GM18858 (cell line): ENCODE results near the gene CNGA2.

Experiments
- ATAC-seq: cut with Tn5 transposase; IDR thresholded peaks from one replicate; pipeline ENCODE4 v1.9.1; 2021; ENCODE audit not compliant: unreplicated experiment

The CNGA2 gene

DNA sequence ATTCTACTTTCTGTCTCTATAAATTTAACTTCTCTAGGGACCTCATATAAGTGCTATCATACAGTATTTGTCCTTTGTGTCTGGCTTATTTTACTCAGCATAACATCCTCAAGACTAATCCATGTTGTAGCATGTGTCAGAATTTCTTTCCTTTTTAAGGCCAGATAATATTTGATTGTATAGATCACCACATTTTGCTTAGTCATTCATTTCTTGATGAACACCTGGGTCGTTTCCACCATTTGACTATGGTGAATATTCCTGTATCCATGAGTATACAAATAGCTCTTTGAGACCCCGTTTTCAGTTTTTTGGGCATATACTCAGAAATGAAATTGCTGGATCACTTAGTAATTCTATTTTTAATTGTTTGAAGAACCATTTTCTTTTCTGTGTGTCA lies 12.0 kb downstream of the CNGA2 start:
- ATAC-seq: no peak

DNA sequence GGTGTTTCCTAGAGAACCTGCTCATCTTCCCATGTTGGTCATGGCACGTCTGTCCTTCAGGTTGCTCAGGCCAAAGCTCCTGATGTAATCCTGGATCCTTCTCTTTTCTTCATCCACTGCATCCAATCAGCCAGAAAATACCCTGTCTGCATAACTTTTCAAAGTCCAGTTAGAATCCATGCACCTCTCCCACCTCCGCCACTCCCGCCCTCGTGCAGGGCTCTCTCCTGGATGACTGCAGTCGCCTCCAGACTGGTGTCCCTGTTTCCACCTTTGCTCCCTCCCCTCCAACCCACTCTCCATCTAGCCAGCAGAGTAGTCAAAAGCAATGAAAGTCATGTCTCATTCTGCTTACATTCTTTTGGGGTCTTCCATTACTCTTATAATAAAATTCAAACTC lies 16.0 kb downstream of the CNGA2 start:
- no peak for ATAC-seq

DNA sequence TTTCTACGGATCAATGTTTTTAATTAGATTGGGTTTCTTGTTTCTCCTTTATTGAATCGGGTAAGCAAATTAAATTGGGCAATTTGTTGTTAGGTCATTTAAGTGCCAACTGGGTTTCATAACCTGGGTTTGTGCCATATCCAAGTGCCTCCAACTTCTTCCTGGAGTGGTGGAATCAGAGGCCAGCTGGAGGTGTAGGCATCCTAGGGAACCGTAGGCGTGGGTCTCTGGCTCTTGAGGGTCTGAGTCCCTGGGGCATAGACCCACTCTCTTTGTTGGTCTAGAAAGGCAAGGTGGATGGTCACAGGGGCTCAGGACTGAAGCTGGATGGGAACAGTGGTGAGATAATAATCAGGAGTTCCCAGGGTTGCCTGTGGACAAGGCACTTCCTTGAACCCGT lies 18.3 kb downstream of the CNGA2 start:
- ATAC-seq: no peak

DNA sequence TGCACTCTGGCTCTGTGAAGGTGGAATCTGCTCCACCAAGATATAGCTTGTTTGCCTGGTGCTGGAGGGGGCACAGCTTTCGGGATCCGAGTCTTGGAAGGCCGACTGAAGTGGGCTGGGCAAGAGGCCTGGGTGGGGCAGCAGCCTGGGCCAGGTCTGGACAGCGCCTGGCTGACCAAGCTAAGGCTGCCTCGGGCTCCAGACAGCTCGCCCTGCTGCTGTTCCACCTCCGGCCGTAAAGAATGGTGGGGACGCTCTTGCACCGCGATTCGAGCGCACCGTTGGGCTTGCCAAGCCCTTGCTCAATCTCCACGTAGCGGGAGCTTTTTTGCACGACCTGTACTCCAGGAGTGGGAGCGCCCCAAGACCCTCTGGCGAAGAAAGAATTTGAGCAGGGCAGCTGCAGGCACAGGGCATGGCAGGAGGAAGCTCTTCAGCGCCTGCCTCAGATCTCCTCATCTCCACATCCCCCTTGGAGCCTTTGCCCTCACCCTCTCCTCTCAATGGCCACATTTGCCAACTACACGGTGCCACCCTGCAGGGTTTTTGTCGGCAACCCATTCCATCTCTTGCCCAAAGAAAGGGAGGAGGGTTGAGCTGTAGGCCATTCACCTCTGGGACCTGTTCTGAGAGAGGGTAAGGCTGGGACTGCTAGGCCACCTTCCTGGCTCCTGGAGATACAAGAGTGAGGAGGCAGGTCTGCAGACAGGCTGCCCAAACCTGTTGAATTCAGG lies 18.9 kb downstream of the CNGA2 start:
- peak; percentile 87 for ATAC-seq

DNA sequence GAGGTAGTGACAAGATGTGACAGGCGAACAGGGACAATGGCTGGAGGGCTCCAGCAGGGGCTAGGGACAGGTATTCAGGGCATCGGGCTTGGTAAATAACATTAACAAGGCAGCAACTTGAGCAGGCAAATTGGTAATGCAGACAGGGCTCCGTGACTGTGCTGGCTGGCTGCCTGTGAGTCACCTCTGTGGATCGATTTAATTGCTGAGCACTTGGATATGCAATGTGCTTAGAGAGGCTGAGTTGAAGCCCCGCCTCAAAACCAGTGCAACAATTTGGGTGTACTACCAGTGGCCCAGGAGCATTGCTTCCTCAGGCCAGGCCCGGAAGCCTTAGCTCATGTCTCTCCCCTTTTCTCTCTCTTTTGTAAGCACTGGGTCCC lies 19.5 kb downstream of the CNGA2 start:
- no peak for ATAC-seq

DNA sequence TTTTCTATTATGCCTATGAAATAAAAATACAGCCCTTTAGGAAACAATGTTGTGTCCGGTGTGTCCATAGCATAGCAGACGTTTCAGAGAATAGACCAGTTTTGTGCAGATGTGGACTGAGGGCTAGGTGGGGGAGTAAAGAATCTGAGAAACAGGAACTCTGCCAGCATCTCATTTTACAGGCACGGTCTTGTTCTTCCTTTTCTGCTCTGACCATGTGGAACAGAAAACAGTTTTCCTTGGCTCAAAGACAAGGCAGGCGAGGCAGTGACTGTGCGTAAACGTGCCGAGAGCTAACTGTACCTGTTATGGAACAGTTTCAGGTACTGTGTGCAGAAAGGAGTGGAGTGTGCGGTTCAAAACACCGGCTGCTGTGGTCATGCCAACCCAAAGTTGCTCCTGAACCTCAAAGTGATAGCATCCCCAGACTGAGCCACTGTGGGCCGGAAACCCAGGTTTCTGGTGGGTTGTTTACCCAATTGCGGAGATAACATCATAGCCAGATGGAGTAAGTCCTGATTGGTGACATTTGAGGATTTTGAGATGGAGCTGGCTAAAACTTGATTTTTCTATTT lies 20.2 kb downstream of the CNGA2 start:
- no peak for ATAC-seq

DNA sequence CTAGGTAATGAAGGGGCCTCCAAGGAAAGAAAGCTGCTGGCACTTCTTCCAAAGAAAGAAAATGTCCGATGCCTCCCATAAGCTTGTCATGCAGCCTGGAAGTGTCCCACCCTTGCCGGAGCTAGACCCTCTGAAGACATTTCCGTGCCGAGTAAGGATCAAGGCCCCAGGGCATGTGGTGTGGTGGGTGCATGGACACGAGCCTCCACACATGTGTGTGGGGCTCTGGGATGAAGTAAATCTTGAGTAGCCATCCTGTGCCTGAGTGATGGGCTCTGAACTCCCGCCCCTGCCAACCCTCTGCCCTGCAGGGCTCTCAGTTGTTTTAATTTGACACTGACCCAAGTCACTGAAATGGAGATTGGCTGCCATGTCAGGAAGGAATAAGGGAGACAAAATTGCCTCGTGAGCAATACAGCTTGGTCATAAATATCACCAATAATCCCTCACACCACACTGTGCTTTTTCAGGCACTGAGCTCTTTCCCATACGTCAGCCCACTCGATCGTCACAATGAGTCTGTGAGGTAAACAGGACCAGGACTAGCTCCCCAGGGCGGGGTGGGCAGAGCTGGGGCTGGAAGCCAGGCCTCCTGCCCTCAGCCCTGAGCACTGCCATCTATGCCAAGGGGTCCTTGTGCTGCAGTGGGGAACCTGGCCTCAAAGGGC lies 24.6 kb downstream of the CNGA2 start:
- ATAC-seq: no peak

DNA sequence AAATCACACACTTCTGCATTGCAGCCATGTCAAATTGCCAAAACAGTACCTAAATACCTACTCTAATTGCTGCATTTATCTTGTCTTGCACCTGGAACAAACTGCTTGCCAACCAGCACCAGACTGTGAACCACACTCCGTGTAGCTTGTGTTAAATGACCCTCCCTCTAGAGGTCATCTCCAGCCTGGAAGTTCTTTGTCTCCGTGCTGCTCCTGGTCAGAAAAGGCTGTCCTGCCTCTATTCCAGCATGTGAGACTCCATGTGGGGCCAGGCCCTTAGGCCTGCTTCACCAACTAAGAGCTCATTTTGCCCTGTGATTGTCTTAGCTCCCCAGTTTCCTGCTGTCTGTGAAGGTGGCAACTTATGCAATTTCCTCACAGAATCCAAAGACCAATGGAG lies 28.3 kb downstream of the CNGA2 start:
- ATAC-seq: no peak

DNA sequence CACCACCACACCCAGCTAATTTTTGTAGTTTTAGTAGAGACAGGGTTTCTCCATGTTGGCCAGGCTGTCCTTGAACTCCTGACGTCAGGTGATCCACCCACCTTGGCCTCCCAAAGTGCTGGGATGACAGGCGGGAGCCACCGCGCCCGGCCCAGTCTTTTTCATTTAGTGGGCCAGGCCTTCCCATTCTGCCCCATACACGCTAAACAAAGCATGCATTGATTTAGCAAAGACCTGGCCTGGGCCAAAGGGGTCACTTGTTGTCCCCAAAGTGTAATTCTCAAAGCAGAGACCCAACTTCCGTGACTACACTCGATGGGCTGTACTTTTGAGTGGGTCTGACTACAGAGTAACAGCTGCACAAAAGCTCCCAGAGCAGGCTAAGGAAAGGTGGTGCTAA lies 29.2 kb downstream of the CNGA2 start:
- no peak for ATAC-seq

DNA sequence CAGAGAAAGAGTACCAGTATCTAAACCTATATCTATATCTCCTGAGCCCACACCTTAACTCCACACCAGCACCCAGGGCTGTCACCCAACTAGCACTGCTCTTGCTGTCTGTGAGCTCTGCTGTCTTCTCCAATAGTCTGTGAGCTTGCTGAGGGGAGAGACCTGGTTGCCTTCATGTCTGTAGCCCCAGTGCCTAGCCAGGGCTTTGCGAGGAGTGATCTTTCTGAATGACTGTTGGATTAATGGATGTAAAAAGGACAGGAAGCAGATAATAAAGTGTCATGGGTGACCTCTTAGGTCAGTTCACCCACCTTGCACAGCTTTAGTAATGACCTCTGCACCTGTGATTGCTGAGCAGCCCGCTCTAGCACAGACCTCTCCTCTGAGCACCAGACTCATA lies 30.5 kb downstream of the CNGA2 start:
- no peak for ATAC-seq

DNA sequence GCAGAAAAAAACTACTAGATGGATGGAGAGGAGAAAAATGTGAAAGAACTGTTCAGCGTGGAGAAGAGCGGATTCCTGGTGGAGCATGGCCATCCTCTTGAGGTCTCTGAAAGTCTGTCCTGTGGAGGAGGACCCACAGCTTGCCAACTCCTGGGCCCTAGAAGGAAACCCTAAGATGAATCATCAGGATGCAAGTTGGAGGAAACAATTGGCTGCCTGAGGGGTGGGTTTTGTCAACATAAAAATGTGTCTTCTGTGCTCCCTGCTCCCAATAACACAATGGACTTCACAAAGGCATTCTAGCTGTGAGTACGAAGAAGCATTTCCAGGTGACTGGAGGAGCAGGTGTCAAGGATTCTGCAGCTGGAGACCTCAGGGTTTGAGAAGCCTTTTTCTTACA lies 37.2 kb downstream of the CNGA2 start:
- no peak for ATAC-seq

DNA sequence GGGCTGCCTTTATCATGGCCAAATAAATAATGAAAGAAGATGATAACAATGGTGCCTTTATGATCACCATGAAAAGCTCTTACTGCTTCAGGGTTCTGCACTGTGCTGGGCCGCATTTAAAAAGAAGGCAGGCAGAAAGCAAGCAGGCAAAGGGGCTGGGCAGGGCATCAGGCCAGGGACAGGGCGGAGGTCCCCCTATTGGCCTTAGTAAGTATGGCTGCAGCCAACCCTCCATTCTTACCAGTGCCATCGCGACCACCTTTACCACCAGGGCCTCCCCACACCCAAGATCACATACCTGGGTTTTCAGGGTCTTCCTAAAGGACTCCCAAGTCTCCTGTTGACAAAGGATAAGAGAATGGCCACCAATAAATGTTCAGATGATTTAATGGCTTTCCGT lies 38.9 kb downstream of the CNGA2 start:
- ATAC-seq: no peak

DNA sequence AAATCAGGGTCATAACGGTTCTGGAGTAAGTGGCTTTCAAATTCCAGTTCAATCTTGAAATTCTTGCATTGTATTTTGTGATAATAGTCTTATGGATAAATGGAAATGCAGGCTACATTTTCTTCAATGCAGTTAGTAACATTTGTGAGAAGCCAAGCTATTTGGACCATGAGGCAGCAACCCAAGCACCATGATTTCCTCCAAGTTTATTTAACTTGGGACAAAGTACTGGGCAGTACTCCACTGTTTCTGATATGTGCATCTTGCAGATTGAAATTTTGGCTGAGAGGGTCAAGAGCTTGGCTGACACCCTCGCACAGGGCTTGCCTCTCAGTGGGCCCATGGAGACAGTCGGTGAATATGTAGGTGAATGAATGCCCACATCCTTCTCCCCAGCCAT lies 39.9 kb downstream of the CNGA2 start:
- no peak for ATAC-seq

DNA sequence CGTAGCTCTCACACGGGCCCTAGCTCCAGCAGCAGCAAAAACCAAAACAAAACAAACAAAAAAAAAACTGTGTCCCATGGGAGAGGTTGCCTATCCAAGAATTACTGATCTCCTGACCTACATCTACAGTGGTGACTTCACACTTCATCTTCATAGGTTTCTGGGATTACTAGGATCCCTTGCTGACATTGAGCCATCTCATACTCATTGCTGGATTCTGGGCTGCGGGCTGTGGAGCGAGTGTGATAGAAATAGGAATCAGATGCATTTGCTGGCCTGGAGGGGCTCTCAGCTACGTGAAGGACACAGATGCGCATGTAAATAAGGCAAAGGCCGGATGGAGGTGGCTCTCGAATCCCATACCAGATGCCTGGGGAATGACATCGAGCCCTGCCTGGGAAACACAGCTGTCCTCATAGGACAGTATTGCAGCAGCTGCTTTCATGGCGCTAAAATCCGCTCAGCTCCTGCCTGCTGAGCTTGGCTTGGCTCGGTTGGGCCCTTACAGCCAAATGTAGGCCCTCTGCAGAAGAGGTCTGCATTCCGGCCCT lies 41.7 kb downstream of the CNGA2 start:
- ATAC-seq: no peak

DNA sequence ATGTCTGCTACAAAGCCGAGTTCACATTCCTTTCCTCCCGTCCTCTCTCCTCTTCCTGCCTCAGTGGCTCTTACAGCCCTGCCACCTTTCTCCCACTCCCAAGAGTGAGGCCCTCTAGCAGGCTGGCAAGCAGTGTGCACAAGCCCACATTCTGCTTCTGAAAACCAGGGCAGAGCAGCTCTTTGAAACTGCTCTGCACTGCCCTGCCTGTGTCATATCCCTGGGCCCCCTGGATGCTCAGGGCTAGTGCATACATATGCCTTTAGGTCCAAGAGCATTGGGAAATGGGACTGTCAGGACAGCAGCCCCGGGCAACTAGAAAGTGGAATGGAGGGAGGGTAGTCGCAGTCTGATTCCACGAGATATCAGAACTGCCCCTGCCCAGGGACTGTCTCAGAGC lies 42.4 kb downstream of the CNGA2 start:
- ATAC-seq: no peak

DNA sequence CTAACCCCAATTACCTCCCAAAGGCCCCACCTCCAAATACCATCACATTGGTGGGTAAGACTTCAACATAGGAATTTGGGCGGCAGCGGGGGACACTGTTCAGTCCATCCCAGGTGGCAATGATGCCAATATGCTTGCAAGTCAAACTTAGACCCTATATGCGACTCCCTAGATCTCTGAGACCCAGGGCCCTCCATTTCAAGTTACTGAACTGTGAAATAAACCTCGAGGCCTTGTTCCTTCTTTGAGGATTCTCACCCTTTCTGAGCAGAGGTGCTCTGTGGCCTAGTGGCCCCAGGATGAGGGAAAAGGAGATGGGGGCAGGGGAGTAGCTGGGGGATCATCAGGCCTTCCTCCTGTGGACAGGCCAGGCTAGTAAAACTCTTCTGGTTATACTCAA lies 44.7 kb downstream of the CNGA2 start:
- ATAC-seq: no peak

DNA sequence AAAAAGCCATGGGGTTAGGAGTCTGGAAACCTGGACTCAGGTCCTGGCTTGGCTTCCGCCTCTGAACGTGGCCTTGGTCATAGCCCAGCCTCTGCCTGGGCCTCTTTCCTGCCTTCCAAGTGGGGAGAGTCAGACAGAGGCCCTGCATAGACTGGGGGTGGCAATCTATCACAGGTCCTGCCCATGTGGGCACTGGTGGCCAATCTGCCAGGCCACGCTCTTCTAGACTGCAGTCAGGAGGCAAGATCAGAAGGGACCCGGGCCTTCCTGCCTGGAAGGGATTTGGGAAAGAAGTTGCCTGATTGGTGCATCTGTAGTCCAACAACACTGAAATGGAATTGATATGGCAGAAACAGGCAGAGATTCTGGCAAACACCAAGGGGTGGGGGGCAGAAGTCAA lies 46.1 kb downstream of the CNGA2 start:
- ATAC-seq: no peak

DNA sequence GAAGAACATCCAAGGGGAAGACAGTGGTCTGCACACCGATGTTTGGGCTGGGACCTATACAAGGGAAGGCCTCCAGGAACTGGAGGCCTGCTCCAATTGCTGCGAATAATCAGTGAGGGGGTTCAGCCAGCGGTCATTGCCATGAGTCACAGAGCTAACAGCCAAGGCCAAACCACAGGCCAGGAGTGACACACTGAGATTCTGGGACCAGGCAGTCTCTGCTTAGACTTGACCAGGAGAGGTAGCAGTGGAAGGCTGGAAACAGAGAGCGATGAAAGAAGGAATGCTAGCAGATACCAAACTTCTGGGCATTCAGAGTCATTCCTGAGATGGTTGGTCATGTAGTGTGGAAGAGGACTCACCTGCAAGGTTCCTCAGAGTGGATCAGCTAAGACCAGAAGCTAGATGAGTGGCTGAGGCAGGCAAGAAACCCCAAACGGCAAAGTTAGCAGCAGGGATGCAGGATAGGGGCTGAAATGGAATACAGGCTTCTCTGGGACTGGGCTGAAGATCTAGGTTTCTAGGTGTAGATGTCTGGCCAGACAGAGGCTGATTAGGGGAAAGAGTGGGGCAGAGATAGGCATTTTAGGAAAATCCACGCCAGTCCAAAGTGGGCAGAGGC lies 54.7 kb downstream of the CNGA2 start:
- ATAC-seq: no peak

DNA sequence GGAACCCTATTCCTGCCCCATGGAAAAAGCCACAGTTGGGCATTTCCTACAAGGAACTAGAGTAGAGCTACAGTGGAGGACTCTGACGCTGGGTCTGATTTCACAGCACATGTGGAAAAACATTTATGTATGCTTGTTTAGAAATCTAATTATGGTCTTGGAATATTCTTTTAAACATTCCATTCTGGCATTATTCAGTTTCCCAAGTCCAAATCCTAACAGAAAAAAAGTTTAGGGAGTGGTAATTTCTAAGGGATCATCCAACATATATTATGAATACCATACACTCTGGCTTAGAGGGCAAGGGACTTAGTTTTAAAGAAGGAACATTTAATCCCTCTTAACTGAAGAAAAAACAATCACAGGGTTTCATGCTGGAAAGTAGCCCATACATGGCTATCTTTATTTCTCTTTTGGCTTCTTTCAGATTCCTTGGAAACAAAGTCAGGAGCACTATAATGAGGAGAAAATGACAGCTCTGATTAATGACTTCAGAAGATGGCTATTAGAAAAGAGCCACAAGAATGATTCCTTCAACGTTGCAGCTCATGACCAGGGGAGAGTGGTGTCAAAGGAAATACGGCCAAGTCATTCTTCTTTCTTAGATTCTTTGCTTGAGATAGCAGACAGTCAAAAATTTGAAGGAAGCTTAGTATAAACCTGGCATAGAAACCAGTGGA lies 56.1 kb downstream of the CNGA2 start:
- no peak for ATAC-seq

DNA sequence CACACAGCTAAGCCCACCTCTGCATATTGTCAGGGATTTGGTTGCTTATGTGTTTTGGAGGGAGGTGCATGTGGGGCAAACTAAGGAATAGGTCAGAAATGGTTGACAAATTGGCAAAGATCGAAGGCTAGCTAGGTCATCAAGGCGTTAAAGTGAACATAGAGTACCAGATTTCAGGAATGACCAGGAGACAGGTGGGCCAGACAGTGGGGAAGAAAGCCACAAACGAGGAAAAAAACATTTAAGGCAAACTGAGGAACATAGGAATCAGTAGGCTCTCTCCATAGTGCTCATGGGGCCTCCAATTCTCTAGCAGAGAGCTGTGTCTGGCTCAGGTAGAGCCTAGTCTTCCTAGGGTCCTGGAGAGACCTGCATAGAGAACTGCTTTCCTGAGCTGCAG lies 57.4 kb downstream of the CNGA2 start:
- ATAC-seq: no peak

DNA sequence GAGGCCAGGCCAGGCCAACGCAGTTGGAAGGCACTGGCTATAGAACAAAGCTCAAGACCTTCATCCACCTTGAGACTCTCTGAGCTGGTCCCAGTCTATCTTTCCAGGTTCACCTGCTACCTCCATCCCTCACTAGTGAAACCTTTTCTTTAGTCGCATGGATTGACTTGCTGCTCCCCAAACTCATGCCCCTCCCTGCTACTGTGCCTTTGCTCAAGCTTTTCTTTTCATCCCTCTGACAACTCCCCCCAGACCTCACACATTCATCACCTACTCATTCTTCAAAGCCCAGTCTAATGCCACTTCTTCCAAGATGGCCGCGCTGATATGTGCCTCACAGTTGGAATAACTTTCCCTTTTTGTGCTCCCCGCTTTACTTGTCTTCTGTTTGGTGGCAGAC lies 58.0 kb downstream of the CNGA2 start:
- ATAC-seq: no peak
